NCI-H2029 treated with DMSO at 0.1 percent for 48 hours (cell line): ENCODE measurements around the gene KIFAP3.
"Not testable (repeated sequence)": the region's sequence is repeated elsewhere in the genome, so short reads cannot be mapped to it uniquely, and the experiment has no call there.

ENCODE experiments used
- DNase-seq: peaks from one replicate; lab custom pipeline; 2025; lab: John Stamatoyannopoulos, UW

KIFAP3 gene

GRCh38 chr1:170074250-170075157 lies at the start of gene KIFAP3:
TSS of gene KIFAP3 (minus strand) at chr1:170074695. CDS start at chr1:170074467, 228 bp downstream.
- peak; percentile 53 for DNase-seq

DNA sequence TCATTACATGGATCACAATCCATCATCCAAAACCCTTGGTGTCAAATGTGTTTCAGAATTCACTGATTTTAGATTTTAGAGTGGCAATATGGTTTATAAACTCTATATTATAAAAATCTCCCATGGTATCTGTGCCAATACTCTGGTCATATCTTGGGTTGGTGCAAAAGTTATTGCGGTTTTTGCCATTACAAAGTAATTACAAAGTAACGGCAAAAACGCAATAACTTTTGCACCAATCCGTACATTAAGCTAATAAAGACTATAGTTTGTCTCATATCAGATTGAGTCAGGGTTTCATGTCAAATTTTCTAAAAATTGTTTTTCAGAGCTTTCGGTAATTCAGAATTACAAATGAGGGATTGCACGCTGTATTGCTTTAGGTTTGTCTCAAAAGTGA lies 47.9 kb upstream of the KIFAP3 start:
- DNase-seq = no peak

- DNase-seq = no peak
Observed at GRCh38 chr1:170114906-170115305, 40.4 kb upstream of the KIFAP3 start.

- not testable (repeated sequence) for DNase-seq
Observed at GRCh38 chr1:170113140-170113539, 38.6 kb upstream of the KIFAP3 start.

DNA sequence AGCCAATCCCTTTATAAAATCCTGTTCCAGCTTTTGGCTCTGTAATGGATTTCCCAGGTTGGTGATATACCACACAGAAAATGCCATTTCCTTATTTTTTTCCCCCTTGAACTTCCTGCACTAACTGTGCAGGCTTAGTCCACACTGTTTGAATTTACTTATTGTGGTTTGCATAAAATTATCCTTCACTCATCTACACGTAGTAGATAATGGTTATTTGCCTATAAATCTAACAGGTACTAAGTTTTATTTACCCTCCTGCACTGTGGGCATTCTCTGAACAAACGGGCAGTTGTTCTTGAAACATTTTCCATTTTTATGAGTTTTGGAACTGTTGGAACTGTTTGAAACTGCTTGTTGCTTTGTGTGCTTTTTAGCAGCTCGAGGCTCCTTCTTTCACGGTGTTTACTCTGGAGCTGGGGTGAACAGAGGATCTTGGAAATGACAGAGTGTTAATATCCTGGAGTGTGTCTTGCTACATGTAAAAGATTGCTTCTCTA lies 23.0 kb upstream of the KIFAP3 start:
- no peak for DNase-seq

DNA sequence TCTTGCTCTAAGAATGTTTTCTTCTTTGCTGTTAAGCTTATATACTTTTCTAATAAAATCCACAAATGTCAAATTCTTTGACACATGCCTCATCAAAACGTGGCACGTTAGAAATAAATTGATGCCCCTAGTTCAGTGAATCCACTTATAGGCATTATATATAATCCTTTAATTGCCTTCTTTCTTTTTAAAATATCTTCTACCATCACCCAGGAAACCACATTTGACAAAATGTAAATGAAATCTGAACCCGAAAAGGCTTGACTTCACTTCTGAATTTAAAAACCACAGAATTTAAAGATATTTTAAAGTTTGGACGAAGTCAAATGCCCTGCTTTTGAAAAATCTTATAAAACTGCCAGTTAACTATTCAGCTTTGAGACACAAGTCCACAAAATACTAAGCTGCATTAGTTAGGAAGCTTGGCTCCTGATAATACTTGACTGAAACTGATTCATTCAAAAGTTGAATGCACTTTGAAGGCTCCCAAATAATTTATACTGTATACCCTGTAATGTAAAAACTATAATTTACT lies 22.4 kb upstream of the KIFAP3 start:
- no peak for DNase-seq

DNA sequence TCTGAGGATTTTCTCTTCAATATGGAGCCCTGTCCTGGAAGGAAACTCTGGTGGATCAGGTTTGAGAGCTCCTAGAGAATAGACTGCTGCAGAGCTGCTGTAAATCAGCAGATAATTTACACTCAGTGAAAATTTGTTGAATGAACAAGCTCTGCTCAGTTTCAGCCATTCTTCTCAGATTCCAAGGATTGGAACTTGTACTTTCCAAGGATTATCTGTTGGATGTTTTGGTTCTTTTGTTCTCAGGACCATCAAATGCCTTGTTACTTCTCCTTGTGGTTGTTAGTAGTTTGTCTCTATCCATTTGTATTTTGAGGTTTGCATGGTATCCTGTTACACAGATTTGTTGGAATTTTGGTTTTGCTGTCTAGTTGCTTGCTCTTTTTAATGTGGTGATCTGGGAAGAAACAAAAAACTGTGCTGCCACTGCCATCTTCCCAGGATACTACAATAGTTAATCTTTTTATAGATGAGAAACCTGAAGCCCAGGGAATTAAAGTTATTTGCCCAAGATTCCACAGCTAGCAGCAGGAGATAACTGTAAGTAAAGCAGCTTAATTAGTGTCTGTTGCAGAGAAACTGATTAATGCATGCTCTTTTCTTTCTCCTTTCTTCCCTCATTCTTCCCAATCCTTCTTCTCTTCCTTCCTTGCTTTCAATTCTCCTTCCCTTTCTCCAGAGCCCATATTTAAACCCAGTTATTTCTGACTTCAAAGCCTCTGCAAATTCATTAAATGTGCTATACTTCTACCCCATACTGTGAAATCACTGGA lies 21.7 kb upstream of the KIFAP3 start:
- DNase-seq = no peak

- DNase-seq = not testable (repeated sequence)
Observed at GRCh38 chr1:170094697-170095616, 20.5 kb upstream of the KIFAP3 start.

DNA sequence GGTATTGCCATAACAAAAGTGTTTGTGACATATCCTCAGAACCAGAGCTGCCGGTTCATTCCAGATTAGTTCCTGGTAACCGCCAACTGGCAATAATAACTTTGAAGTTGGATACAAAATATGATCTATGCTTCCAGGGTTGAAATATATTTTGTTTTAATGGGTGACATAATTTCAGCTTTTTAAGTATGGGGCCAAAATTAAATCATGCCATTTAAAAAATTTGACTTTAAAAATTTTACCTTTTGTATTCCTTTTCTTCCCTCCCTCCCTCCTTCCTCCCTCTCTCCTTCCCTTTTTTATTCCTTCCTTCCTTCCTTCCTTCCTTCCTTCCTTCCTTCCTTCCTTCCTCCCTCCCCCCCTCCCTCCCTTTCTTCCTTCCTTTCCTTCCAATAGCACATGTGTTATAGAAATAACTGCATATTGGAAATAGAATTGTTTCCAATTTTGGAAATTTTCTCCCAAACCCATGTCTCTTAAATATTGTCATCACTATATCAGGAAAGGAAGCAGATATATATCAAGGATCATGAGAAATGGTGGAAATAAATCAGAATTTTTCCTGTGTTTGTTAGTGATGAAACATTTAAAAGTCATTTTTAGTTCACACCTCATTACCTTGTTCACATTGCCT lies 12.0 kb upstream of the KIFAP3 start:
- no peak for DNase-seq

DNA sequence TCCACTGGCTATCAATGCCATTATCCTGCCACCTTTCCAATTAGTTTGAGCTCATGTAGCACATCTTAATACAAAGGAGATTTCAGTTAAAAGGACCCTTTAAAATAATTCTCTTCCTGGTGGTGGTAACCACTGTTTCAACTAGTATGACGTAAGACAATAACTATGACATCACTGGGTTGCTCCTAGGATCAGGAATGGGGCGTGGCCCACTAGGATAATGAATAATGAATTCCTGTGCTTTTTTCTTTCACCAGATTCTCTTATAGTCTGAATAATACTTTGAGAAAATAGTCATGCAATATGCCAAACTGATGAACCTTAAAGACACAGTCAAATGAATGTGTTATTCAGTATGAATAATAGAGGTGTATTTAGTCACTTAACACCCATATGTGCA lies 10.6 kb upstream of the KIFAP3 start:
- DNase-seq = no peak

GRCh38 chr1:170078610-170079189 lies 4.2 kb upstream of the KIFAP3 start:
- no peak for DNase-seq

DNA sequence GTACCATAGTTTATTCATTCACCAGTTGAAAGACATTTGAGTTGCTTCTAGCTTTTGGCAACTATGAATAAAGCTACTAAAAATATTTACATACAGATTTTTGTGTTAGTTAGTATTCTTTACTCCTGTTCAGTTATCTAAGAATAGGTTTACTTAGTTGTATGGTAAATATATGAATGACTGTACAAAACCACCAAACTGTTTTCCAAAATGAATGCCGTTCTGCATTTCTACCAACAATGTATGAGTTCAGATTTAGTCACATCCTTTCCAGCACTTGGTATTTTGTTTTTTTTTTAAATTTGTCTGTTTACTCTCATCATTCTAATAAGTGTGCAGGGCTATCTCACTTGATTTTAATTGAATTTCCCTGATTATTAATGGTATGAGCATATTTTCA lies 3.4 kb upstream of the KIFAP3 start:
- no peak for DNase-seq

DNA sequence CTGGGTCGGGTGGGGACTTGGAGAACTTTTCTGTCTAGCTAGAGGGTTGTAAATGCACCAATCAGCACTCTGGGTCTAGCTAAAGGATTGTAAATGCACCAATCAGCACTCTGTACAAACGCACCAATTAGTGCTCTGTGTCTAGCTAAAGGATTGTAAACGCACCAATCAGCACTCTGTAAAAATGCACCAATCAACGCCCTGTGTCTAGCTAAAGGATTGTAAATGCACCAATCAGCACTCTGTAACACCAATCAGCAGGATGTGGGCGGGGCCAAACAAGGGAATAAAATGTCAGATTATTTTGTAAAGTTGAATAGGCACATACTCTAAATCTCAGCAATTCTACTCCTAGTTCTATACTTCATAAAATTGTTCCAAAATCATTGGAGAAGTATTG lies 2.5 kb upstream of the KIFAP3 start:
- not testable (repeated sequence) for DNase-seq

DNA sequence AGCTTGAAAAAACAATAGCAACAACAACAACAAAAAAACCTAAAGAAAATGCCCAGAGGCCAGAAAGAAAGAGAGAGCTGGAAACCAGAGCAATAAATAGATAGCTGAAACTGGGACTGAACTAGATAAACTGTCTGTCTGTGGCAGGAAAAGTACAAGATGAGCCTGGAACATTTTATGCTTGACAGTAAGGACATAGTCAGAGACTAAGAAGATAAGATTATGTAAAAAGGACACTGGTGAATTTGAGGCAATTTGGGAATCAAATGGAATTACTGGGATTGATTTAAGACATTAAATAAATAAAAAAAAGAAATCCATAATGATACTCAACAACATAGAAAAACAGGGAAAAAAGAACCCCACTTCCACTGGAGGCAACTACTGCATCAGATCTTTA lies 1.7 kb upstream of the KIFAP3 start:
- DNase-seq = no peak

DNA sequence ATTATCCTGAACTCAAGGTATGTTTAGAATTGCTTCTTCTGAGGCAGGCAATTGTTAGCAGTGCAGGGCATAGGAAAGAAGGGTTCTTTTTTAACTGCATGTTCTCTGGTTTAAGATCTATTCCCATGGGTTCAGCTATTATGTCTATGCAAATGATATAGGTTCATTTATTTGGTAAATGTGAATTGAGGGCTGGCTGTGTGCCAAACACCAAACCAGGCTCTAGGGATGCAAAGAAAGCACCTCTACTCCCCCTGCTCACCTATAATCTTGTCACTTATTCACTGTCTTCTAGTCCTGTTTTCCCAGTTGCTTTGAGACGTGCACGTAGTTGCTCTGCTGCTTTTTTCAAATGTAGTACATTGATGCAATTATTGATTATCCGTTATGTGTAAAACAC lies 691 bp upstream of the KIFAP3 start:
- no peak for DNase-seq

DNA sequence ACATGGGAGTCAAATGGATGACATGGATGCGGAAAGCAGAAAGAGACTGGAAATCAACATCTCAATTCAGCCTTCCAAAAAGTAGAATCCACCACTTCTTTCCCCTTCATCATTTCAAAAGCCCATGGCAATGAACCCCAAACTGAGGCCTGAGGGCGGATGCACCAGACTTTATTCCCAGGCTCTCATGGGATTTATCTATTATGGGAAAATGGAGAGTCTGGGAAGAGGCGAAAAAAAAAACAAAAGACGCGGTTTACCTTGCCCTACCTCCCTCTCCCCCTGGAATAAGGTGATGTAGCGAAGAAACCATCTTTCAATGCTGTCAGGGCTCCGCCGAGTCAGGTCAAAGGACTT lies 624 bp downstream of the KIFAP3 start:
- no peak for DNase-seq

- DNase-seq = no peak
Observed at GRCh38 chr1:170071378-170071777, 3.1 kb downstream of the KIFAP3 start.

- DNase-seq = no peak
Observed at GRCh38 chr1:170068923-170069322, 5.6 kb downstream of the KIFAP3 start.

GRCh38 chr1:170067253-170067819 lies 7.2 kb downstream of the KIFAP3 start:
- no peak for DNase-seq

- no peak for DNase-seq
Observed at GRCh38 chr1:170064821-170065220, 9.7 kb downstream of the KIFAP3 start.
